Keratinocyte (primary cell): ENCODE results near the gene MLPH.

Experiments
- EZH2 ChIP-seq: IDR thresholded peaks from one replicate; pipeline ENCODE4 v1.6.1; 2012; ENCODE audit warnings: inconsistent platforms, mild to moderate bottlenecking, low read length, moderate library complexity
- TF ChIP-seq, protein P1 (sequence below), 3 experiments: IDR thresholded peaks in 1 of 3; conservative IDR thresholded peaks in 1 of 3; optimal IDR thresholded peaks in 1 of 3; 2 replicates in 2 of 3; 3 replicates in 1 of 3; pipeline versions ENCODE3 to v1.5.1; 2011; ENCODE audit warnings: low read length in 3 of 3, mild to moderate bottlenecking in 3 of 3, moderate library complexity in 2 of 3, control low read depth in 1 of 3, inconsistent platforms in 1 of 3; ENCODE audit not compliant: insufficient read depth in 2 of 3; ENCODE audit errors: extremely low read depth in 1 of 3

GRCh38 chr2:237490009-237490711, 3.1 kb downstream of the MLPH start:
- TF ChIP-seq, protein P1, sequence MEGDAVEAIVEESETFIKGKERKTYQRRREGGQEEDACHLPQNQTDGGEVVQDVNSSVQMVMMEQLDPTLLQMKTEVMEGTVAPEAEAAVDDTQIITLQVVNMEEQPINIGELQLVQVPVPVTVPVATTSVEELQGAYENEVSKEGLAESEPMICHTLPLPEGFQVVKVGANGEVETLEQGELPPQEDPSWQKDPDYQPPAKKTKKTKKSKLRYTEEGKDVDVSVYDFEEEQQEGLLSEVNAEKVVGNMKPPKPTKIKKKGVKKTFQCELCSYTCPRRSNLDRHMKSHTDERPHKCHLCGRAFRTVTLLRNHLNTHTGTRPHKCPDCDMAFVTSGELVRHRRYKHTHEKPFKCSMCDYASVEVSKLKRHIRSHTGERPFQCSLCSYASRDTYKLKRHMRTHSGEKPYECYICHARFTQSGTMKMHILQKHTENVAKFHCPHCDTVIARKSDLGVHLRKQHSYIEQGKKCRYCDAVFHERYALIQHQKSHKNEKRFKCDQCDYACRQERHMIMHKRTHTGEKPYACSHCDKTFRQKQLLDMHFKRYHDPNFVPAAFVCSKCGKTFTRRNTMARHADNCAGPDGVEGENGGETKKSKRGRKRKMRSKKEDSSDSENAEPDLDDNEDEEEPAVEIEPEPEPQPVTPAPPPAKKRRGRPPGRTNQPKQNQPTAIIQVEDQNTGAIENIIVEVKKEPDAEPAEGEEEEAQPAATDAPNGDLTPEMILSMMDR (optimal IDR thresholded peaks at IDR 0.05 in 1 of 3, IDR thresholded peaks at IDR 0.05 in 1 of 3, conservative IDR thresholded peaks at IDR 0.05 in 1 of 3; ENCODE audit: extremely low read depth in 1 of 3, insufficient read depth in 2 of 3, low read length in 3 of 3): no peak
- TF ChIP-seq EZH2: no peak
